ENCODE measurements around the gene SSC4D.
"Not testable (repeated sequence)": the region's sequence is repeated elsewhere in the genome, so short reads cannot be mapped to it uniquely, and the experiment has no call there.

The SSC4D gene

GRCh38 chr7:76417654-76418310 is 8.3 kb upstream of the SSC4D start:
- not testable (repeated sequence) for DNase-seq

- no peak for DNase-seq
Measured at GRCh38 chr7:76412249-76412648, 2.8 kb upstream of the SSC4D start.

- peak; percentile 36 for DNase-seq
Measured at GRCh38 chr7:76411626-76412025, 2.1 kb upstream of the SSC4D start.

GRCh38 chr7:76408121-76408560 is 1.4 kb downstream of the SSC4D start:
- no peak for DNase-seq

- DNase-seq = no peak
Measured at GRCh38 chr7:76407718-76408117, 1.8 kb downstream of the SSC4D start.

GRCh38 chr7:76405738-76406137 is 3.8 kb downstream of the SSC4D start:
- DNase-seq = no peak

GRCh38 chr7:76403780-76404494 is 5.6 kb downstream of the SSC4D start:
- no peak for DNase-seq

GRCh38 chr7:76403097-76403496 is 6.4 kb downstream of the SSC4D start:
- not testable (repeated sequence) for DNase-seq

GRCh38 chr7:76400248-76400647 is 9.2 kb downstream of the SSC4D start:
- no peak for DNase-seq

- DNase-seq = peak; percentile 60
Measured at GRCh38 chr7:76397409-76398183, 11.9 kb downstream of the SSC4D start.

GRCh38 chr7:76396864-76397263 is 12.6 kb downstream of the SSC4D start:
- DNase-seq = no peak

GRCh38 chr7:76395965-76396726 is 13.4 kb downstream of the SSC4D start:
- DNase-seq = no peak

- DNase-seq = not testable (repeated sequence)
Measured at GRCh38 chr7:76395605-76395964, 13.9 kb downstream of the SSC4D start.

GRCh38 chr7:76394957-76395356 is 14.5 kb downstream of the SSC4D start:
- no peak for DNase-seq

GRCh38 chr7:76393116-76394031 is 16.1 kb downstream of the SSC4D start:
- peak; percentile 83 for DNase-seq

GRCh38 chr7:76392531-76393115 is 16.9 kb downstream of the SSC4D start:
- DNase-seq = no peak

GRCh38 chr7:76390092-76390491 is 19.4 kb downstream of the SSC4D start:
- DNase-seq = no peak

- not testable (repeated sequence) for DNase-seq
Measured at GRCh38 chr7:76387789-76388188, 21.7 kb downstream of the SSC4D start.

- peak; percentile 51 for DNase-seq
Measured at GRCh38 chr7:76386691-76387260, 22.7 kb downstream of the SSC4D start.

- peak; percentile 49 for DNase-seq
Measured at GRCh38 chr7:76383089-76383944, 26.2 kb downstream of the SSC4D start.

All from fibroblast of skin of right biceps (primary cell).